Superior temporal gyrus (tissue), 1 donor: ENCODE measurements around the gene ARHGAP24.
A peak's percentile ranks its signal among the peaks of the same experiment; 100 is the strongest.
"Not testable (repeated sequence)": the region's sequence is repeated elsewhere in the genome, so short reads cannot be mapped to it uniquely, and the experiment has no call there.

Experiments used
- DNase-seq: peaks from one replicate; pipeline ENCODE4 v3.0.0-alpha.2; 2016; ENCODE audit errors: extremely low spot score

The ARHGAP24 gene

GRCh38 chr4:86015412-86016350, 540.7 kb downstream of the ARHGAP24 start:
- no peak for DNase-seq

DNA sequence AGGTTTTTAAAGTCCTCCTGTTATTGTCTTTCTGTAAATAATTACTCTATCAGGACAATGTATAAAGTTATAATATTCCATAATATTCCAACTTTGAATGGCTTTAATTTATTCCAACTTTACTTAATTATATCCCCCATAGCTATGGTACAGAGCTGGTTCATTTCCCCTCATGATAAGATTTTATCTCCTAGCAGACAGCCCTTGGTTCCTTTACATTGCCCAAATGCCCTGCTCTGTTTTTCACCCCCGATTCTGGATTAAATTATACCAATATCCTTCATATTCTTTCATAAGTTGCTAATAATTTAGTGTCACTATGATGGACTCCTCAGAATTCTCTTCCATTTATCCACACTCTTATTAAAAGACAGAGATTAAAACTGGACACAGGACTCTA, 544.4 kb downstream of the ARHGAP24 start:
- DNase-seq, result no peak

- DNase-seq, result no peak
These were observed 545.0 kb downstream of the ARHGAP24 start for GRCh38 chr4:86019906-86020305.

DNA sequence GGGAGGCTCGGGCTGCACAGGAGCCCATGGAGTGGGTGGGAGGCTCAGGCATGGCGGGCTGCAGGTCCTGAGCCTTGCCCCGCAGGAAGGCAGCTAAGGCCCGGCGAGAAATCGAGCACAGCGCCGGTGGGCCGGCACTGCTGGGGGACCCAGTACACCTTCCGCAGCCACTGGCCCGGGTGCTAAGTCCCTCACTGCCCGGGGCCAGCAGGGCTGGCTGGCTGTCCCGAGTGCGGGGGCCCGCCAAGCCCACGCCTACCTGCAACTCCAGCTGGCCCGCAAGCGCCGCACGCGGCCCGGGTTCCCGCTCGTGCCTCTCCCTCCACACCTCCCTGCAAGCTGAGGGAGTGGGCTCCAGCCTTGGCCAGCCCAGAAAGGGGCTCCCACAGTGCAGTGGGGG, 546.7 kb downstream of the ARHGAP24 start:
- DNase-seq, result not testable (repeated sequence)

DNA sequence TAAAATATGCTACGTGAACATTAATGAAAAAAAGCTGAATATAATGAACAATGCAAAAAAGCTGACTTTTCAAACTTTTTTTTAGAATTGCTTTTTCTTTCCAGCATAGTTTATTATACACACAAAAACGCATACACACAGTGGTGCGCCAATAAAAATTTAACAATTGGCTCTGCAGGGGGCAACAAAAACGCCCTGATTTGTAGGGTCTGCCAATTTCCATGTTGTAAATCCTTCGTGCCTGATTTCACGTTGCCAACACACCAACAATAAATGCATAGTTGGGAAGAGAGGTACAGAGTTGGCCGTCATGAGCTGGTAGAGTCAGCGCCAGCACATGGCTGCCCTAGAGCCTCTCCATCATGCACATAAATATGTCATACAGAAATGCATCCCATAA, 551.8 kb downstream of the ARHGAP24 start:
- no peak for DNase-seq

- no peak for DNase-seq
These were observed 557.0 kb downstream of the ARHGAP24 start for GRCh38 chr4:86031927-86032326.

DNA sequence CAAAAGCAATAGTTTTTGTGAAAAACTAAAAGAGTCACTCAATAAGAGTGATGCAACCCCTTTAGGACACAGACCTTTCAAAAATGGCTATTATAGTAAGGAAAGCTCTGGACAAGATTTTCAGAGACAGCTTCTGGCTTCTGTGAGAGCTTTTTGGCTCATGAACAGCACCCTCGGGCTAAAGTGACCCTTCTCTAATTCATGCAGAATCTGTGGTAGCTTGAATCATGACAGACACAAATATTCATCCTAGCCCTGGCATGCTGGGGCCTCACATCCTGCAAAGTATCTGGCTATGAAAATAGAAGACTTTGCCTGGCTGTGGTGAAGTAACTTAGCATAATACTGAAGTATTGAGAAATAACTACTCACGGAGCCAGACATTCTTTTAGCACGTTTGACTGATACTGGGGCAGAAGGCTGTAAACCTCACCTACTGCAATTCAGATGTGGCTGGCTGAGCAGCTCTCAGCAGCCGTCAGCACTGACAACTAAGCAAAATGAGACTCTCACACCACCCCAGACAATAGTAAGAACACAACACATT, 557.6 kb downstream of the ARHGAP24 start:
- no peak for DNase-seq

GRCh38 chr4:86033171-86033570, 558.2 kb downstream of the ARHGAP24 start:
- DNase-seq, result peak; percentile 69

GRCh38 chr4:86034616-86035015, 559.7 kb downstream of the ARHGAP24 start:
- no peak for DNase-seq

DNA sequence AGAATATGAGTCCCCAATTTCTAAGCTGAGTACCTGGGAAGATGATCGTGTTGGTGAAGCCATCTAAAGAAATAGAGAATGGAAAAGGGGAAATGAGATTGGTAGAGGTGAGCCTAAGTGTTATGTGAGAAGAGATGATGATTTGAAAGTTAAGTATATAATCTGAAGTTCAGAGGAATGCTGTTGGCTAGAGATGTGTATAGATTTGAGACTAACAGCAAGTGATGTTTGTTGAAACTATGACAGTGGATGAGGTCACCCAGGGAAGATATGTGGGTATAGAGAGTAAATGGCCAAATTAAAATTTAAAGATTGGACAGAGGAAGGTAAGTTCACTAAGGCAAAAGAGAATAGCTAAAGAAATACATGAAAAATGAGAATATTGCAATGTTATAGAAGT, 560.7 kb downstream of the ARHGAP24 start:
- DNase-seq, result no peak

- DNase-seq, result no peak
These were observed 561.8 kb downstream of the ARHGAP24 start for GRCh38 chr4:86036736-86037135.

- no peak for DNase-seq
These were observed 563.1 kb downstream of the ARHGAP24 start for GRCh38 chr4:86038037-86038436.

DNA sequence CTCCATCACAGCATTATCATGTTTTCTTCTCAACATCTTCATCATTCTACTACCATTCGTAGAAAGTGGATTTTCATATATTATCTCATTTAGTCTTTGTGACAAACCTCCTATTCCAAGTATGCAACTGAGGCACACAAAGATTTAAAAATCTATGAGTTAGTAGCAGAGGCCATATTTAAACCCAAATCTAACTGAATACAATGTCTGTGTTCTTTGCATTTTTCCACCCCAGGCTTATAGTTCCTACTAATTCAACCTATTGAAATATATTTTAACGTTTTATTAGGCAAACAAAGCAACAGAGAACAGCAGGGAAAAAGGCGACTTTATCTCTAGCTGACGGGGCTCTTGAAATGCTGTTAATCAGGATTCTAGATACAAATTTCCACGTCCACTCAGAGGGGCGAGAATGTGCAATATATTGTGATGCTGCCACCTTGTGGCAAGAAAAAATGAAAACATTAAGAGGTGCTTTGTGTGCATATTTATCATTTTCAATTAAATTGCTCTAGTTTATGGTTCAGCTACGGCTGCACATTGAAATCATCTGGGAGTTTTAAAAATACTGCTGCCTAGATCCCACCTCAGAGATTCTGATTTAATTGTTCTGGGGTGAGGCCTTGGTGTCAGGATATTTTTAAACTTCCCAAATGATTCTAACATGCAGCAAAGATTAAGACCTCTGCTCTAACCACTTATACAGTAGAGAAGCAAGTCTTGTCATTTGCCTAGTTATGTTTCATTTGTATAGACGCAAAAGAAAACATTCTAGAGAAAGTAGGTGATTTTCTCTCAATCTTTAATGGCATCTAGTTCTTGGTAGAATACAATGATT, 569.0 kb downstream of the ARHGAP24 start:
- peak; percentile 90 for DNase-seq

DNA sequence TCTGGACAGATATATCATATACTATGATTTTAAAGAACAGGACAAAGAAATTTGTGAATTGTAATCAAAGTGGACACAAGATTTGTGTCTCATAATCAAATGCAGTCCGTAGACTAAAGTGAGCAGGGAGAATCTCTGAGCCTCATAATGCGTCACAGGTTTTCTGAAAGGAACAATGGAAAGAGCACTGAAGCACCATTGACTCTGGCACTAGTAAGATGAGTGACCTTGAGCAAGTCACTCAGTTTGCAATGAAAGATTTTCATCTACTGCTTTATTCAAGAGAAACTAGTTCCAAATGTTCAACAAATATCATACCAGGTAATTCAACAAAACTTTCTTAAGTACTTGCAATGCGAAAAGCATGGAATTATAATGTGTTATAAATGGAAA, 569.6 kb downstream of the ARHGAP24 start:
- no peak for DNase-seq

DNA sequence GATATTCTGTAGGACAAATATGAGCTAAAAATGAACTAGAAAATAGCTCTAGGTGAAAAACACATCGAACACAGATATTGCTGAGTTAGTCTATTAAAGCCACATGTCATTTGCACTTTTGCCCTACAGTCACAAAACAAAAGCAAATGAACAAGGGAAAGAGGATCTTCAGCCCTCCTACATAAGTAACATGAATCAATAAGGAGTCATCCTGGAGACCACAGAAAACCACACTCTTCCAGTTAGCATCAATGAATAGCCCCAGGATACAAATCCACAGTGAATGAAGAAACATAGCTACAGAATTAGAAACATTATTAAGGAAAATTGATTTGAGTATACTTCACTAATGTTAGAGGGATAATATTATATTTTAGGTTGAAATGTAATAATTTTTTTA, 573.5 kb downstream of the ARHGAP24 start:
- no peak for DNase-seq

GRCh38 chr4:86050496-86050895, 575.5 kb downstream of the ARHGAP24 start:
- DNase-seq, result no peak
